Caco-2 (cell line): Measurements from ENCODE around the gene YJU2. TPM values are rescaled to one million over a fixed set of nuclear protein-coding genes. Genes with fewer than 3 reads are reported as not detected.

Experiments
- BruUV-seq: library from RNA; stranded (reverse); fragments of 400-500 nt; replicated peaks from 2 replicates; lab custom pipeline; 2021; lab: Mats Ljungman, UMichigan
- CTCF ChIA-PET: fragments of 300-600 bp; sonication (Branson Sonifier 250); formaldehyde crosslinking; loops from one replicate; lab custom pipeline; 2022; ENCODE audit warnings: antibody characterized with exemption; lab: Charles Lee
- POLR2A ChIA-PET: fragments of 300-600 bp; sonication (Branson Sonifier 250); formaldehyde crosslinking; loops from one replicate; lab custom pipeline; 2022; ENCODE audit warnings: antibody characterized with exemption; lab: Charles Lee
- DNase-seq, 2 experiments: peaks; one replicate each; pipeline versions ENCODE4 v3.0.0 to v3.0.0-alpha.2; 2020 to 2022
- H3K27me3 ChIP-seq: replicated peaks from 2 replicates; pipeline ENCODE4 v1.6.0; 2011; ENCODE audit warnings: low read length; ENCODE audit not compliant: control insufficient read depth, insufficient read depth
- H3K36me3 ChIP-seq: 2 replicates; pipeline ENCODE4 v1.5.1; 2011; ENCODE audit warnings: low read length; ENCODE audit not compliant: control insufficient read depth, insufficient read depth
- H3K4me1 ChIP-seq: fragments of 250-450 bp; sonication (Bioruptor Pico); 2 replicates; pipeline ENCODE4 v1.5.1; 2020; ENCODE audit warnings: mild to moderate bottlenecking
- H3K4me3 ChIP-seq: 2 replicates; pipeline ENCODE4 v1.5.1; 2011; ENCODE audit warnings: low read depth, mild to moderate bottlenecking, control low read depth, low read length
- H3K9me3 ChIP-seq: fragments of 250-450 bp; sonication (Bioruptor Pico); 2 replicates; pipeline ENCODE4 v1.5.1; 2020; ENCODE audit warnings: mild to moderate bottlenecking, moderate library complexity
- H3K27ac Mint-ChIP-seq: one replicate; pipeline ENCODE4 v1.8.0; 2022; ENCODE audit warnings: mixed read lengths; ENCODE audit not compliant: unreplicated experiment
- H3K27me3 Mint-ChIP-seq: one replicate; pipeline ENCODE4 v1.8.0; 2022; ENCODE audit warnings: mixed read lengths; ENCODE audit not compliant: insufficient read depth, unreplicated experiment
- H3K36me3 Mint-ChIP-seq: one replicate; pipeline ENCODE4 v1.8.0; 2022; ENCODE audit warnings: mild to moderate bottlenecking, mixed read lengths; ENCODE audit not compliant: insufficient read depth, unreplicated experiment
- H3K4me1 Mint-ChIP-seq: one replicate; pipeline ENCODE4 v1.8.0; 2022; ENCODE audit warnings: low read depth, mixed read lengths; ENCODE audit not compliant: unreplicated experiment
- H3K4me3 Mint-ChIP-seq: one replicate; pipeline ENCODE4 v1.8.0; 2022; ENCODE audit warnings: mild to moderate bottlenecking, moderate library complexity, mixed read lengths; ENCODE audit not compliant: unreplicated experiment
- H3K9me3 Mint-ChIP-seq: one replicate; pipeline ENCODE4 v1.8.0; 2022; ENCODE audit warnings: mixed read lengths; ENCODE audit not compliant: unreplicated experiment
- CTCF ChIP-seq, 2 experiments: fragments of 200-600 bp in 1 of 2; IDR thresholded peaks; 1 replicate in 1 of 2; 2 replicates in 1 of 2; pipeline versions ENCODE4 v1.5.1 to v1.8.0; 2011 to 2022; ENCODE audit warnings: antibody characterized with exemption in 1 of 2, control low read depth in 1 of 2, inconsistent platforms in 1 of 2, low read depth in 1 of 2, low read length in 1 of 2, mild to moderate bottlenecking in 1 of 2, moderate library complexity in 1 of 2; ENCODE audit not compliant: insufficient read depth in 1 of 2, severe bottlenecking in 1 of 2, unreplicated experiment in 1 of 2
- intact Hi-C: fragments of 100-400 bp; cut with micrococcal nuclease; formaldehyde crosslinking; loops from one replicate; pipeline ENCODE4 v1.10.0; 2022; ENCODE audit not compliant: unreplicated experiment
- total RNA-seq: library from RNA; stranded (reverse); gene quantifications from 2 replicates; pipeline ENCODE4 v1.2.3, GENCODE V29; 2022

Gene YJU2
- total RNA-seq, 1 experiment from 2014 or later = 19.5 TPM

GRCh38 chr19:4288091-4288777, 41.4 kb downstream of the YJU2 start:
- CTCF ChIA-PET = no interaction called here
- BruUV-seq = no TSS peak

GRCh38 chr19:4291184-4291732, 44.4 kb downstream of the YJU2 start:
- H3K4me1 ChIP-seq = no peaks in the 10 kb centered on the region
- no peak for TF ChIP-seq CTCF (IDR thresholded peaks at IDR 0.05; ENCODE audit: insufficient read depth in 1 of 2, low read depth in 1 of 2, low read length in 1 of 2, severe bottlenecking in 1 of 2, unreplicated experiment in 1 of 2)
- no TSS peak for BruUV-seq
- ChIA-PET POLR2A (no interaction called here), CTCF (no interaction called here)
- H3K36me3 Mint-ChIP-seq = no peaks in the 10 kb centered on the region
- peaks cover 2% of the 10 kb centered on the region for H3K4me1 Mint-ChIP-seq
- no peaks in the 10 kb centered on the region for H3K27me3 Mint-ChIP-seq
- no peaks in the 10 kb centered on the region for H3K36me3 ChIP-seq
- no peak for DNase-seq
- H3K4me3 ChIP-seq = no peak overlapping the region
- H3K9me3 Mint-ChIP-seq = no peaks in the 10 kb centered on the region
- H3K9me3 ChIP-seq = no peaks in the 10 kb centered on the region
- intact Hi-C loops = no loop called here
- H3K4me3 Mint-ChIP-seq = no peak overlapping the region
- no peak overlapping the region for H3K27ac Mint-ChIP-seq
- no peaks in the 10 kb centered on the region for H3K27me3 ChIP-seq

More at GRCh38 chr19:4288091-4288777, 41.4 kb downstream of the YJU2 start:
- Histone ChIP-seq H3K27me3 (no peaks in the 10 kb centered on the region), H3K36me3 (no peaks in the 10 kb centered on the region), H3K4me1 (peaks cover 13% of the 10 kb centered on the region), H3K4me3 (no peak overlapping the region), H3K9me3 (no peaks in the 10 kb centered on the region)
- Mint-ChIP-seq H3K4me1 (peaks cover 8% of the 10 kb centered on the region), H3K27me3 (no peaks in the 10 kb centered on the region), H3K4me3 (no peak overlapping the region), H3K27ac (no peak overlapping the region), H3K36me3 (peaks cover 6% of the 10 kb centered on the region), H3K9me3 (peaks cover 6% of the 10 kb centered on the region)
- TF ChIP-seq CTCF (IDR thresholded peaks at IDR 0.05; ENCODE audit: insufficient read depth in 1 of 2, low read depth in 1 of 2, low read length in 1 of 2, severe bottlenecking in 1 of 2, unreplicated experiment in 1 of 2) = no peak
- intact Hi-C loops = no loop called here
- POLR2A ChIA-PET = no interaction called here
- peak in 1 of 2 experiments; percentile 46 for DNase-seq

- no peaks in the 10 kb centered on the region for H3K4me1 ChIP-seq
- H3K4me1 Mint-ChIP-seq = no peaks in the 10 kb centered on the region
- H3K27ac Mint-ChIP-seq = no peak overlapping the region
- intact Hi-C loops = no loop called here
- no peak for DNase-seq
- ChIA-PET POLR2A (no interaction called here), CTCF (no interaction called here)
- no TSS peak for BruUV-seq
- H3K4me3 ChIP-seq = no peak overlapping the region
- H3K9me3 Mint-ChIP-seq = no peaks in the 10 kb centered on the region
- no peaks in the 10 kb centered on the region for H3K36me3 Mint-ChIP-seq
- no peaks in the 10 kb centered on the region for H3K27me3 Mint-ChIP-seq
- H3K9me3 ChIP-seq = no peaks in the 10 kb centered on the region
- no peaks in the 10 kb centered on the region for H3K27me3 ChIP-seq
- no peak for TF ChIP-seq CTCF (IDR thresholded peaks at IDR 0.05; ENCODE audit: insufficient read depth in 1 of 2, low read depth in 1 of 2, low read length in 1 of 2, severe bottlenecking in 1 of 2, unreplicated experiment in 1 of 2)
- no peaks in the 10 kb centered on the region for H3K36me3 ChIP-seq
- no peak overlapping the region for H3K4me3 Mint-ChIP-seq
Measured at GRCh38 chr19:4292515-4292914, 45.6 kb downstream of the YJU2 start.
